NCI-H146 (cell line): ENCODE results near the gene OAS2.
"Not testable (repeated sequence)": the region's sequence is repeated elsewhere in the genome, so short reads cannot be mapped to it uniquely, and the experiment has no call there.

Source experiments
- DNase-seq: peaks from one replicate; lab custom pipeline; 2025; lab: John Stamatoyannopoulos, UW

The OAS2 gene

DNA sequence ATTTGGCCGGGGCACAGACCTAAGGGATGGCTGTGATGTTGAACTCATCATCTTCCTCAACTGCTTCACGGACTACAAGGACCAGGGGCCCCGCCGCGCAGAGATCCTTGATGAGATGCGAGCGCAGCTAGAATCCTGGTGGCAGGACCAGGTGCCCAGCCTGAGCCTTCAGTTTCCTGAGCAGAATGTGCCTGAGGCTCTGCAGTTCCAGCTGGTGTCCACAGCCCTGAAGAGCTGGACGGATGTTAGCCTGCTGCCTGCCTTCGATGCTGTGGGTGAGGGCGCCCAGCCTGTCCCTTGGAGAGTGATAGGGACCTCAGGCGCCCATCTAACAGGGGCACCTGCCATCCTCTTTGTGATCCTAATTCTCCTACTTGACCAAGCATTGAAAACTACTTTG is 27.6 kb upstream of the OAS2 start:
- DNase-seq, result no peak

DNA sequence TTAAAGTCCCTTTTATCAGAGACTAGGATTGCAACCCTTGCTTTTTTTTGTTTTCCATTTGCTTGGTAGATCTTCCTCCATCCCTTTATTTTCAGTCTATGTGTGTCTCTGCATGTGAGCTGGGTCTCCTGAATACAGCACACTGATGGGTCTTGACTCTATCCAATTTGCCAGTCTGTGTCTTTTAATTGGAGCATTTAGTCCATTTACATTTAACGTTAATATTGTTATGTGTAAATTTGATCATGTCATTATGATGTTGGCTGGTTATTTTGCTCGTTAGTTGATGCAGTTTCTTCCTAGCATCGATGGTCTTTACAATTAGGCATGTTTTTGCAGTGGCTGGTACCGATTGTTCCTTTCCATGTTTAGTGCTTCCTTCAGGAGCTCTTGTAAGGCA is 21.2 kb upstream of the OAS2 start:
- DNase-seq, result not testable (repeated sequence)

DNA sequence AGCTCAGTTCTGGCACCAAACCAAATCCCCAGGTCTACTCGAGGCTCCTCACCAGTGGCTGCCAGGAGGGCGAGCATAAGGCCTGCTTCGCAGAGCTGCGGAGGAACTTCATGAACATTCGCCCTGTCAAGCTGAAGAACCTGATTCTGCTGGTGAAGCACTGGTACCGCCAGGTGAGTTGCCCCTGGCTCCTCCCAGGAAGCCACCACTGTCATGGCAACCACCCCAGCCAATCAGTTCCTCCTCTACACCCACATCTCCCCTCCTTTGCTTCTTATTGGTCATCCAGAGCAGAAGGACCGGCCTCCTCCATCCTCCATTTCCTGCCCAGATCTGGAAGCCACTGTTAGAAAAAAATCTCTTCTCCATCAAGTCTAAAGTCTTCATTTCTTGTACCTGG is 17.2 kb upstream of the OAS2 start:
- no peak for DNase-seq

DNA sequence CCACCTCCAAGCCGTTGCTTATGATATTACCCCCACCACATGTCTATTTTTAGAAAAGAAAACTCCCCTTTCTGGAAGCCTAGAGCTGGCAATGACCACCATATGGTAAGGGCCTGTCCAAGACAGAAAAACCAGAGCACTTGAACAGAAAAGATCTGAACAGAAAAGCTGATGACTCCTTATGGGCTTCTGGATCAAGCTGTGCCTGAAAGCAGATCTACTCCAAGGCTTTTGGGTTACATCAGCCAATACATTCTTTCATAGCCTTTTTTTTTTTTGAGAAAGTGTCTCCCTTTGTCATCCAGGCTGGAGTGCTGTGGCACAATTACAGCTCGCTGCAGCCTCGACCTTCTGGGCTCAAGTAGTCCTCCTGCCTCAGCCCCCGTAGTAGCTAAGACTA is 16.8 kb upstream of the OAS2 start:
- DNase-seq, result no peak

DNA sequence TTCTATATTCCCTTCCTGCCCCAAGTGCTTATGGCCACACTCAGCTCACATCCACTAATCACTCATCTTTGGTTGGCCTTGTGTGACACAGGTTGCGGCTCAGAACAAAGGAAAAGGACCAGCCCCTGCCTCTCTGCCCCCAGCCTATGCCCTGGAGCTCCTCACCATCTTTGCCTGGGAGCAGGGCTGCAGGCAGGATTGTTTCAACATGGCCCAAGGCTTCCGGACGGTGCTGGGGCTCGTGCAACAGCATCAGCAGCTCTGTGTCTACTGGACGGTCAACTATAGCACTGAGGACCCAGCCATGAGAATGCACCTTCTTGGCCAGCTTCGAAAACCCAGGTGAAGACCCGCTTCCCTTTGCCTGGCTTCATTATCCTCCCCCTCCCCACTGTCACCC is 15.8 kb upstream of the OAS2 start:
- no peak for DNase-seq

DNA sequence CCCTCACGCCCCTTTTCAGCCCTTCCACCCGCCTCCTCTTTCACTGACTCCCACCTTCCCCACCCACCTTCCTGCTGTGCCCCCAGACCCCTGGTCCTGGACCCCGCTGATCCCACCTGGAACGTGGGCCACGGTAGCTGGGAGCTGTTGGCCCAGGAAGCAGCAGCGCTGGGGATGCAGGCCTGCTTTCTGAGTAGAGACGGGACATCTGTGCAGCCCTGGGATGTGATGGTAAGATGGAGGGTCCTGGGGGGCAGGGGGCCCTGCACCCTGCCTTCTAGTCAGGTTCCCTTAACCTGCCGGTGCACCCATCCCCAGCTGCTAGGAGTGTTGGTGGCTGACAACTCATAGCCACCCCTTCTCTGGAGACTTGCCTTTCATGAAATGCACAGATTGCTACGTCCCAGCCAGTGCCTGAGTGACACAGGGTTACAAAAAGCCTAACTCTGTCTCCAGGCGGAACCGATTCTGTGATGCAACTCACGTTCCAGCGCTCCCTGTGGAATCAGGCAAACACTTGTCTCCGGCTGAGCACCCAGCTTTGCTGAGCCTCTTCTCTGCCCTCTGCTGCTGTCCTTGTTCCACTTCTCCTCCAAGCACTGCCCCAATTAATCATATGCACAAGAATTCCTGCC is 15.0 kb upstream of the OAS2 start:
- no peak for DNase-seq

DNA sequence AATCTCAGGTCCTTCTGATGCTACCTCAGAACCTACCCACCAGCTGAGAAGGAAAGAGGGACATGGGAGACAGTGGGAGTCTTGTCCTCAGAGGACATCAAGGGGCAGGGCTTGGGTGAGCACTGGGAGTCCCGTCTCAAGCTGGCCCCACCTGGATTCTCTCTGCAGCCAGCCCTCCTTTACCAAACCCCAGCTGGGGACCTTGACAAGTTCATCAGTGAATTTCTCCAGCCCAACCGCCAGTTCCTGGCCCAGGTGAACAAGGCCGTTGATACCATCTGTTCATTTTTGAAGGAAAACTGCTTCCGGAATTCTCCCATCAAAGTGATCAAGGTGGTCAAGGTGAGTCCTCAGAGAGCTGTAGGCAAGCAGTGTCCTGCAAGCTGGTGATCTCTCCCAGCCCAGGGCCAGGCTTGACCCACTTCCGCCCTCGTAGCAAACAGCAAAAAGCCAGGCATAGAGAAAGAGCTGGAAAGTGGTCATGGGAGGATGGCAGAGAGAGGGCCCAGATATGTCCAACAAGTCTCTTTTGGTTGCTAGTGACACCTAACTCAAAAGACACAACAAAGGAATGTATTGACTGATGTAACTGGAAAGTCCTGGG is 14.2 kb upstream of the OAS2 start:
- DNase-seq, result no peak

DNA sequence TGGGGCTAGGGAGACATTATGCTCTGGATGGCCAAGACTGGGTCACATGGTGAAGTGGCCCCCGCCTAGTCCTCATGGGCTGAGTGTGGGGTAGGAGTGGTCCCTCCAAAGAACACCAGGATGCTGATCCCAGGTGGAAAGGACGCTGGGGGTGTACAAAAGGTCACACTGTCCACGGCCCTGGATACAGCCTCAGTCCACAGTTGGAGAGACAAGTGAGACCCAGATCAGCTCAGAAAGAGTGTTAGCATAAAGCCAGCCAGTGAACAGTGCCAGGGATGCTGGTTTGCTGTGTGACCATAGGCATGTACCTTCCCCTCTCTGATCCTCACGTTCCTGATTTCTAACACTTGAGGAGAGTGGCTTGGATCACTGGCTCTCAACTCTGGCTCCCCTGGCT is 13.4 kb upstream of the OAS2 start:
- no peak for DNase-seq

DNA sequence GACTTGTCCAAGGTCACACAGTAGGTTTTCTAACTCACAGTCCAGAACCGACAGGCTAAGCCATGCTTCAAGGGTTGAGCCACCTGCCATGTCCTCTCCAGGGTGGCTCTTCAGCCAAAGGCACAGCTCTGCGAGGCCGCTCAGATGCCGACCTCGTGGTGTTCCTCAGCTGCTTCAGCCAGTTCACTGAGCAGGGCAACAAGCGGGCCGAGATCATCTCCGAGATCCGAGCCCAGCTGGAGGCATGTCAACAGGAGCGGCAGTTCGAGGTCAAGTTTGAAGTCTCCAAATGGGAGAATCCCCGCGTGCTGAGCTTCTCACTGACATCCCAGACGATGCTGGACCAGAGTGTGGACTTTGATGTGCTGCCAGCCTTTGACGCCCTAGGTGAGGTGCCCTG is 12.7 kb upstream of the OAS2 start:
- no peak for DNase-seq

DNA sequence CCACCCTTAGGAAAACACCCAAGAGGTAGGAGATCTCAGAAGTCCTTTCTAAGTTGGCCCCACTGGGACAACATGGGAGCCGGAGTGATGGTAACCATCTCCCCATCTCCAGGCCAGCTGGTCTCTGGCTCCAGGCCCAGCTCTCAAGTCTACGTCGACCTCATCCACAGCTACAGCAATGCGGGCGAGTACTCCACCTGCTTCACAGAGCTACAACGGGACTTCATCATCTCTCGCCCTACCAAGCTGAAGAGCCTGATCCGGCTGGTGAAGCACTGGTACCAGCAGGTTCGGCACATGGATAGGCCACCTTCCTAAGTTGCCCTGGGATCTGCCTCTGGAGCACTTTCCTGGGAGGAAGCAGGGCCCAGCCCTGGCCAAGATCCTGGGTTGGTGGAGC is 11.0 kb upstream of the OAS2 start:
- no peak for DNase-seq

DNA sequence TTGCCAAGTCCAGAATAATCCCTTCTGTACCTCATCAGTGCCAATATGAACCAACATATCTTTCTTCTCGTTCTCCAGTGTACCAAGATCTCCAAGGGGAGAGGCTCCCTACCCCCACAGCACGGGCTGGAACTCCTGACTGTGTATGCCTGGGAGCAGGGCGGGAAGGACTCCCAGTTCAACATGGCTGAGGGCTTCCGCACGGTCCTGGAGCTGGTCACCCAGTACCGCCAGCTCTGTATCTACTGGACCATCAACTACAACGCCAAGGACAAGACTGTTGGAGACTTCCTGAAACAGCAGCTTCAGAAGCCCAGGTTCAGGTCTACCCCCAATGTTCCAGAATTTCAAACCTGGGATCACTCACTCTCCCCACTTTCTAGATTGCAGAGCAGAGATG is 10.5 kb upstream of the OAS2 start:
- DNase-seq, result no peak

DNA sequence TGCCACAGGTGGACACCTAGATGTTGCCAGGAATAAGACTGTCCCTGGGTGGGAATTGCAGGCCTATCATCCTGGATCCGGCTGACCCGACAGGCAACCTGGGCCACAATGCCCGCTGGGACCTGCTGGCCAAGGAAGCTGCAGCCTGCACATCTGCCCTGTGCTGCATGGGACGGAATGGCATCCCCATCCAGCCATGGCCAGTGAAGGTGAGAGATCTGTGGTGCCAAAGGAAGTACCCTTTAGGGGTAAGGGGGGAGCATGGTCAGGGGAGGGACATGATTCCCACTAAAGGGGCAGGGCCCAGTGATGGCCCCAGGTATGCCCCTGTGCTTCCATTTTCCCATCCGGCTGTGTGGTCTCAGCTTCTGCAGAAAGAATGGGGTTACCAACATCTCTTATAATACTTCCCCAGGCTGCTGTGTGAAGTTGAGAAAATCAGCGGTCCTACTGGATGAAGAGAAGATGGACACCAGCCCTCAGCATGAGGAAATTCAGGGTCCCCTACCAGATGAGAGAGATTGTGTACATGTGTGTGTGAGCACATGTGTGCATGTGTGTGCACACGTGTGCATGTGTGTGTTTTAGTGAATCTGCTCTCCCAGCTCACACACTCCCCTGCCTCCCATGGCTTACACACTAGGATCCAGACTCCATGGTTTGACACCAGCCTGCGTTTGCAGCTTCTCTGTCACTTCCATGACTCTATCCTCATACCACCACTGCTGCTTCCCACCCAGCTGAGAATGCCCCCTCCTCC is 8.6 kb upstream of the OAS2 start:
- no peak for DNase-seq

DNA sequence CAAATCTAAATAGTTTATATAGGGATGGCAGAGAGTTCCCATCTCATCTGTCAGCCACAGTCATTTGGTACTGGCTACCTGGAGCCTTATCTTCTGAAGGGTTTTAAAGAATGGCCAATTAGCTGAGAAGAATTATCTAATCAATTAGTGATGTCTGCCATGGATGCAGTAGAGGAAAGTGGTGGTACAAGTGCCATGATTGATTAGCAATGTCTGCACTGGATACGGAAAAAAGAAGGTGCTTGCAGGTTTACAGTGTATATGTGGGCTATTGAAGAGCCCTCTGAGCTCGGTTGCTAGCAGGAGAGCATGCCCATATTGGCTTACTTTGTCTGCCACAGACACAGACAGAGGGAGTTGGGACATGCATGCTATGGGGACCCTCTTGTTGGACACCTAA is 7.9 kb upstream of the OAS2 start:
- DNase-seq, result no peak

DNA sequence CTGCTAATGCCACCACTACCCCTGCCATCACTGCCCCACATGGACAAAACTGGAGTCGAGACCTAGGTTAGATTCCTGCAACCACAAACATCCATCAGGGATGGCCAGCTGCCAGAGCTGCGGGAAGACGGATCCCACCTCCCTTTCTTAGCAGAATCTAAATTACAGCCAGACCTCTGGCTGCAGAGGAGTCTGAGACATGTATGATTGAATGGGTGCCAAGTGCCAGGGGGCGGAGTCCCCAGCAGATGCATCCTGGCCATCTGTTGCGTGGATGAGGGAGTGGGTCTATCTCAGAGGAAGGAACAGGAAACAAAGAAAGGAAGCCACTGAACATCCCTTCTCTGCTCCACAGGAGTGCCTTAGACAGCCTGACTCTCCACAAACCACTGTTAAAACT is 7.1 kb upstream of the OAS2 start:
- peak; percentile 9 for DNase-seq

DNA sequence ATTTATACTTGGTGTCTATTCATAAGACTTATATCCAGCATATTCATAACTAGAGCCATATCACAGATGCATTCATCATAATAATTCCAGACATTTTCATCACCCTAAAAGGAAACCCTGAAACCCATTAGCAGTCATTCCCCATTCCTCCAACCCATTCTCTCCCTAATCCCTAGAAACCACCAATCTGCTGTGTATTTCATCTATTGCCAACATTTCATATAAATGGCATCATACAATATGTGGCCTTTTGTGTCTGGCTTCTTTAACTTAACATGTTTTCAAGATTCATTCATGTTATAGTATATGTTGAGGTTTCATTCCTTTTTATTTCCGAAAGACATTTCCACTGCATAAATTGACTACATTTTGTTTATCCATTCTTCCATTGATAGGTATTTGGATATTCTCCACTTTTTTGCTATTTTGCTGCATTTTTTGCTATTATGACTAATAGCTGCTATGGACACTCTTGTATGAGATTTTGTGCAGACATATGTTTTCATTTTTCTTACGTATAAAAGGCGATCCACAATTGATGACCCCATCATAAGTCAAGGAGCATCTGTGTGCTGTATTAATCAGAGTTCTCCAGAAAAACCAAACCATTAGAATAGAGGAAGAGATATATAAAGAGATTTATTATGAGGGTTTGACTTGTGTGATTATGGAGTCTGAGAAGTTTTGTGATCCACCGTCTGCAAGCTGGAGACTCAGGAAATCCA is 5.1 kb upstream of the OAS2 start:
- no peak for DNase-seq

DNA sequence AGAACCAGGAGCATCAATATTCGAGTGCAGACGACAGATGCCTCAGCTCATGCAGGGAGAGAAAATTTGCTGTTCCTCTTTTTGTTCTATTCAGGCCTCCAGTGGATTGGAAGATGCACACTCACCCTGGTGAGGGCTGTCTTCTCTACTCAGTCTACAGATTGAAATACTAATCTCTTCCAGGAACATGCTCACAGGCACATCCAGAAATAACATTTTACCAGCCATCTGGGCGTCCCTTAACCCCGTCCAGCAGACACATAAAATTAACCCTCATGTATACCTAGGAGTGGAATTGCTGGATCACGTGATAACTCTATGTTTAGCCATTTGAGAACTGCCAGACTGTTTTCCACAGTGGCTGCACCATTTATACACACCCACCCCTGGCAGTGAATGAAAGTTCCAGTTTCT is 4.5 kb upstream of the OAS2 start:
- DNase-seq, result no peak

DNA sequence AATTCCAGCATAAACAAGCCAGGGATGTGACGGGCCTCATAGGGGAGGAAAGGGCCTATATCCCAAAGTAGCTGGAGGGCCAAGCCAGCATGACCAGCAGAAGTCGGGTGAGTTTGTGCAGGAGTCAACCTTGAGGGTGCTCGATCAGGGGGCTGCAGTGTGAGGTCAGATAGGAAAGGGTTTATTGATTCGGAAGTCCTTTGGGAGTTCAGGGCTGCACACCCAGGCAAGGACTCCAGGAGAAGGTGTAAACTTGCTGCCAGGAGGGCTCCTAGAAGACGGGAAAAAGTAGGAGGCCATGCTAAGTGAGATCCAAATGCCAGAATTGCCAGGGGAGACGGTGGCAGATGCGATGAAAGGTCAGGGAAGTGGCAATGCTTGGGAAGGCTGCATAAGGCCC is 3.4 kb upstream of the OAS2 start:
- no peak for DNase-seq

DNA sequence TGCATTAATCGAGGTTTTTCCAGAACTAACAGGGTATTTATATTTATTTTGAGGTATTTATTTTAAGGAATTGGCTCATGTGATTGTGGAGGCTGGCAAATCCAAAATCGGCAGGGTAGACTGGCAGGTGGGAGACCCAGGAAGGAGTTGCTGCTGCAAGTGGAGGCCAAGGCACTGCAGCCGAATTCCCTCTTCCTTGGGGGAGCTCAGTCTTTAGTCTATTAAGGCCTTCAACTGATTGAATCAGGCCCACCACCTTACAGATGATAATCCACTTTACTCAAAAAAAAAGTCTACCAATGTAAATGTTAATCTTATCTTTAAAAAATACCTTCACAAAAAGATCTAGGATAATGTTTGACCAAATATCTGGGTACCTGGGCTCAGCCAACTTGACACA is 1.2 kb upstream of the OAS2 start:
- no peak for DNase-seq

DNA sequence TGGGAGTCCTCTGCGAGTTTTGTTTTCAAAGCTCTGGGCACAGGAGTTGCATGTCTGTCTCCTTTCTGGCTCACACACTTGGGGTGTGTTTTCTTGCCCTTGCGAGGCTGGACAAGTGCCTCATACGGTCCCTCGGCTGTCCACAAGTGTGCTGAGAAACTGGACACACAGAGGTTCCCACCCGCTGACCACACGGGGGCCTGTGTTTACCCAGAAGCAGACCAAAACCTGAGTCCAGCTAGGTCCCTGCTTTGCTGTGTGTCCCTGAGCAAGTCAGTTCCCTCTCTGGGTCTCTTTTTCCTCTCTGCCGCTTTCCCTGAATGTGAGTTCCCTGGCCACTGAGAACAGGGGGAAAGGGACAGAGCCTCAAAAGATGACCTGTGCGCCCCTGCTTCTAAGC is 678 bp upstream of the OAS2 start:
- DNase-seq, result no peak

DNA sequence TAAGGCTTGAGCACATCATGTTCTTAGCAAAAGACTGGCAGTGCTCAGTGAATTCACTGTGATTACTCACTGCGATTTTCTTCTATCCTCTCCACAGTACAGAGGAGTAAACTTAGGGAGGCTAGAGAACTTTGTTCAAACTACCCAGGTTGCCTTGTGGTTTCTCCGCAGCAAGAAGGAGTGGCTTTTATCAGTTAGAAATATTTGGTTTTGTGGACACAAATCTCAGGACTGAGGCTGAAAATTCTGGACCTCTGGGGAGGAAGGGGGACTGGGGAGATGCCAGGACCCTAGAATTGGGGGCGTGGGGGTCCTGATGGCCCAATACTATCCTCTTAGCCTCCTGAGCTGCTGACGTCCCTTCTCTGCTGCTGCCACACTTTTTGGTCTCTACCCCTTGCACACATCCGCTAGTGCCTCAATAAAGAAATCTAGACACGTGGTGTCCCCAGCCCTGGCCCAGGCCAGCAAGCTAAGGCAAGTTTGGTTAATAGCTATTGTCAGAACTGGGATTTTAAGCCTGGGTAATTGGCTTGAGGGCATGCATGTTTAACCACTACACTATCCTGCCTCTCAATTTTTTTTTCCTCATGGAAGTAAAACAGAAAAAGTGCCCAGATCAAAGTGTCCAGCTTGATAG is 842 bp downstream of the OAS2 start:
- no peak for DNase-seq

DNA sequence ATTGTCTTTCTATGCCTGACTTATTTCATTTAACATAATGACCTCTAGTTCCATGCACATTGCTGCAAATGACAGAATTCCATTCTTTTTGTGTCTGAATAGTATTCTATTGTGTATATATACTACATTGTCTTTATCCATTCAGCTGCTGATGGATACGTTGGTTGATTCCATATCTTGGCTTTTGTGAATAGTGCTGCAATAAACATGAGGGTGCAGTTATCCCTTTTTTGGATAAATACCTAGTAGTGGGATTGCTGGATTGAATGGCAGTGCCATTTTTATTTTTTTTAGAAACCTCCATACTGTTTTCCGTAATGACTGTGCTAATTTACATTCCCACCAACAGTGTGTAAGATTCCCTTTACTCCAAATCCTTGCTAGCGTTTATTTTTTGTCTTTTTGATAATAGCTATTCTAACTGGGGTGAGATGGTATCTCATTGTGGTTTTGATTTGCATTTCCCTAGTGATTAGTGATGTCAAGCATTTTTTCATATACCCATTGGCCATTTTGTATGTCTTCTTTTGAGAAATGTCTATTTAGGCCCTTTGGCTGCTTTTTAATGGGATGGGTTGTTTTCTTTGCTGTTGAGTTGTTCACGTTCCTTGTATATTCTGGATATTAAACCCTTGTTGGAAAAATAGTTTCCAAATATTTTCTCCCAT is 2.3 kb downstream of the OAS2 start:
- DNase-seq, result no peak
